RWPE1 (cell line): ENCODE data around the gene OR10A3.

ENCODE experiments used
- CTCF ChIA-PET: fragments of 350-600 bp; sonication (Branson Sonifier 250); formaldehyde crosslinking; extraction: SDS; loops from one replicate; lab custom pipeline; 2021; lab: Yijun Ruan, JAX
- POLR2A ChIA-PET: fragments of 400-600 bp; formaldehyde crosslinking; extraction: SDS; loops from one replicate; lab custom pipeline; 2020; ENCODE audit warnings: antibody characterized with exemption; ENCODE audit not compliant: low non-redundant PET; lab: Yijun Ruan, JAX
- DNase-seq: peaks from one replicate; pipeline ENCODE4 v3.0.0; 2012; ENCODE audit warnings: low spot score
- H3K27ac ChIP-seq: fragments of 450-650 bp; 2 replicates; pipeline ENCODE4 v1.5.1; 2017
- TF ChIP-seq, protein P1 (sequence below): fragments of 450-650 bp; conservative IDR thresholded peaks from 2 replicates; pipeline ENCODE4 v1.5.1; 2017; ENCODE audit warnings: low read depth, mild to moderate bottlenecking

Gene OR10A3

DNA sequence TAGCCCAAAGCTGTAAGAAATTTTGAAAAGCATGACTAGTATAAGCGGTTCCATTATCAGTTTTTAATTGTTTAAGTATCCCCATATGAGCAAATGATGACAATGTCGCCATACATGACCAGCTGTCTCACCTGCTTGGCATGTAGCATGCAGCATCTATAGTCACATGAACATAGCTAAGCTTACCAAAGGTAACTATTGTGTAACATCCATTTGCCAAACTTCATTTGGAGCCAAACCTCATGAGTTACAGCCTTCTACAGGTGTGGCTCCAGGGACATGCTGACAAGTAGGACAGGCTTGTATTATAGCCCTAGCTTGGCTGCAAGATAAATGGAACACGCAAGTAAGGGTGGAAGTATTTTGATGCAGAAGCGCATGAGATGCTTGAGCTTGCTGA lies 40.8 kb downstream of the OR10A3 start:
- ChIA-PET POLR2A (no interaction called here), CTCF (no interaction called here)
- DNase-seq: no peak
- TF ChIP-seq, protein P1, sequence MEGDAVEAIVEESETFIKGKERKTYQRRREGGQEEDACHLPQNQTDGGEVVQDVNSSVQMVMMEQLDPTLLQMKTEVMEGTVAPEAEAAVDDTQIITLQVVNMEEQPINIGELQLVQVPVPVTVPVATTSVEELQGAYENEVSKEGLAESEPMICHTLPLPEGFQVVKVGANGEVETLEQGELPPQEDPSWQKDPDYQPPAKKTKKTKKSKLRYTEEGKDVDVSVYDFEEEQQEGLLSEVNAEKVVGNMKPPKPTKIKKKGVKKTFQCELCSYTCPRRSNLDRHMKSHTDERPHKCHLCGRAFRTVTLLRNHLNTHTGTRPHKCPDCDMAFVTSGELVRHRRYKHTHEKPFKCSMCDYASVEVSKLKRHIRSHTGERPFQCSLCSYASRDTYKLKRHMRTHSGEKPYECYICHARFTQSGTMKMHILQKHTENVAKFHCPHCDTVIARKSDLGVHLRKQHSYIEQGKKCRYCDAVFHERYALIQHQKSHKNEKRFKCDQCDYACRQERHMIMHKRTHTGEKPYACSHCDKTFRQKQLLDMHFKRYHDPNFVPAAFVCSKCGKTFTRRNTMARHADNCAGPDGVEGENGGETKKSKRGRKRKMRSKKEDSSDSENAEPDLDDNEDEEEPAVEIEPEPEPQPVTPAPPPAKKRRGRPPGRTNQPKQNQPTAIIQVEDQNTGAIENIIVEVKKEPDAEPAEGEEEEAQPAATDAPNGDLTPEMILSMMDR: no peak
- H3K27ac ChIP-seq: no peak overlapping the region

DNA sequence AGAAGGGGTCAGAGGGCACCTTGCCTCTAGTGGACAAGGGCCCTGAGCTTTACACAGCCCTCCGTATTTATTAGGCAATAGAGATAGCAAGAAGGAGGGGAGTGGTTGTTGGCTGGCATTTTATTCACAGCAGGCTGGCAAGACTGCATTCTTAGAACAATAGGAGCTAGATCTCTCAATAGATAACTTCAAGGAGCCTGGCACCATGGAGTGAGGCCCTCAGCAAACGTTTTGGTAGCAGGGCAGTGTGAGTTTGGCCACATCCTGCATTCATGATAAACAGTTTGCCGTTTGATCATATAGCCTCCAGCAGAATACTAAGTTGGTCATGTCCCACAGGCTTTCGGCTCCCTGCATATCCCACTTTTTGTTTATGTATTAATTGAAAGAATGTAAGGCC lies 42.1 kb downstream of the OR10A3 start:
- no peak for DNase-seq
- POLR2A ChIA-PET: no interaction called here
- CTCF ChIA-PET: no interaction called here
- TF ChIP-seq, protein P1: no peak
- H3K27ac ChIP-seq: no peak overlapping the region

DNA sequence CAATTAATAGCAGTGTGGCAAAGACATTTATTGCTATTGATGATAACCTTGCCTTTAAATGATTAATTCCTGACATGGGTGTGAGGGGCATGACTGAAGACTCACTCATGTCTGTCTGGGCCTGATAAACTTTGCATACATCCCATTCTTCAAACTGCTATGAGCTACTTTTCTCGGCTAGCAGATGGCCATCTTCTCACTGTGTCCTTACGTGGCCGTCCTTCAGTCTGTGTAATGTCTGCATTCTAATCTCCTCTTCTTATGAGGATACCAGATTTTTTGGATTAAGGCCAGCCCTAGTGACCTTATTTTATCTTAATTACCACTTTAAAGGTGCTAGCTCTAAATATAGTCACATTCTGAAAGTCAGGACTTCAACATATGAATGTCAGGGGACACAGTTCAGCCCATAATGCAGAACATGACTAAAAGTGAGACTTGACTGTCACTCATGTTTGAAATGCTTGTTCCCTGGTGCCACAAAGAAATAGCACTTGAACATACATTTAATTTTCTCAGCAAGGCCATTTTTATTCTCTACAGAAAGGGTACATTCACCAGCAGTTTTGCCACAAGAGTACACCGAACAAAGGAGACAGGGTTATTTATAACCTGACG lies 42.7 kb downstream of the OR10A3 start:
- CTCF ChIA-PET: interaction anchor here (0.6 kb wide), 1 partner anchor 1348 kb away, joined by 5 read pairs; no protein-coding TSS in a partner anchor
- H3K27ac ChIP-seq: no peak overlapping the region
- TF ChIP-seq, protein P1: no peak
- POLR2A ChIA-PET: no interaction called here
- no peak for DNase-seq

DNA sequence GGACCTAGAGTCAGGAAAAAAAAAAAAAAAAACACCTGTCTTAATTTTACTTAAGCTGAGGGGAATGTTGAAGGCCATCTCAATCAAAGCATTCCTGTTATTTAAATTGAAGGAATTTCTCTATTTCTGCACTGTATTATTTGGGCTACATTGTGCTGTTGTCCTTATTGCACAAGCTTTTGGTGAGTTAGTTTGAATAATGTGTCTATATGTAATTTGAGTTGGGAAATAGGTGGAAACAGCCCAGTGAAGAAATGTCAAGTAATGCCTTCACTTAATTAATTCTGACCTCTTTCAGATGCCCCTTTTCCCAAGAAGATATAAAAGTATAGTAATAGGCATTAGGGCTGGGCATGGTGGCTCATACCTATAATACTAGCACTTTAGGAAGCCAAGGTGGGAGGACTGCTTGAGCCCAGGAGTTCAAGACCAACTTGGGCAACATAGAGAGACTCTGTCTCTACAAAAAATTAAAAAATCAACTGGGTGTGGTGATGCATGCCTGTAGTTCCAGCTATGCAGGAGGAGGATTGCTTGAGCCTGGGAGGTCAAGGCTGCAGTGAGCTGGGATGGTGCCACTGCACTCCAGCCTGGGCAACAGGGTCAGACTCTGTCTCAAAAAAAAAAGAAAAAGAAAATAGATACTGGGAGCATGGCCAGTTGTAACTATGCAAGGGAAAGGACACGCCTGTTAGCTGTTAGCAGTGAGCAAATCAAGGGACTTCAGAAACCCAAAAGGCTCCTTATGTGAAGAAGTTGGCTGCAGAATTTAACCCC lies 45.3 kb downstream of the OR10A3 start:
- ChIA-PET POLR2A (no interaction called here), CTCF (interaction anchor here (0.5 to 4.4 kb wide), 4 partner anchors 43 to 672 kb away, joined by 3 to 37 read pairs (median 4); partner anchors contain the start of gene EIF3F)
- no peak for DNase-seq
- TF ChIP-seq, protein P1: no peak
- no peak overlapping the region for H3K27ac ChIP-seq

DNA sequence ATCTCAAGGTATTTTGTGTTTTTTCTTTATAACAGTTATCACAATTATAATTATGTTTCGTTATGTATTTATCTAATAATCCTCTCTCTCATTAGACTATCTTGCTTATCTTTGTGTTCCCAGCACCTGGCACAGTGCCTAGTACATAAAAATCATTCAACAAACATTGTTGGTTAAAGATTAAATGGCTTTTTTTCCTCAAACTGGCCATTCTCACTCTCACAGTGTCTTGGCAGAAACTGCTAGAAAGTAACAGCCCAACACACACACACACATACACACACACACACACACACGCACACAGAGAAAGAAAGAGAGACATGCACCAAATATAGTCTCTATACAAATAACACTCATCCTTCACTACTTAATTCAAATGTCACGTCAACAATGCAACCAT lies 47.3 kb downstream of the OR10A3 start:
- CTCF ChIA-PET: interaction anchor here (4.4 kb wide), 1 partner anchor 92 kb away, joined by 37 read pairs; the partner anchor contains the start of gene EIF3F
- POLR2A ChIA-PET: no interaction called here

DNA sequence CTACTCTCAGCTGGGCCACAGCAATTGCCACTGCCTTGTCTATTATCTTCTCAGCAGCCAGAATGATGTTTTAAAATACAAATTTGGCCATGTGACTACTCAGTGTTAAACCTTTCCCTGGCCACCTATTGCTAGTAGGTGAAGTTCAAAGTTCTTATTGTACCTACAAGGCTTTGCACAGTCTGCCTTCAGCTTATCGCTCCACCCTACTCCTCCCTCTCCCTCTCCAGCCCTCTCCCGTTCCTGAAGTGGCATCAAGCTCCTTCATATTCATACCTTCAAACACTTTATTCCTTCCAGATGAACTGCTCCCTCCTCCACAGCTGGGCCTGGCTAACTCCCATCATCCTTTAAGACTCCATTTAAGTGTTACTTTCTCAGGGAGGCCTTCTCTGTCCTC lies 47.7 kb downstream of the OR10A3 start:
- TF ChIP-seq, protein P1: no peak
- H3K27ac ChIP-seq: no peak overlapping the region
- CTCF ChIA-PET: interaction anchor here (0.7 to 4.4 kb wide), 2 partner anchors 81 to 93 kb away, joined by 3 to 37 read pairs; partner anchors contain the start of gene EIF3F
- DNase-seq: no peak
- POLR2A ChIA-PET: no interaction called here

More for the DNA sequence above, 47.3 kb downstream of the OR10A3 start:
- TF ChIP-seq, protein P1: no peak
- no peak overlapping the region for H3K27ac ChIP-seq
- no peak for DNase-seq
